Stimulated activated CD4-positive, alpha-beta T cell treated with anti-CD3 and anti-CD28 coated beads, Interleukin-12 subunit alpha, Interleukin-12 subunit beta, amount 100 ng/mL, for 4 hours (primary cell): Measurements from ENCODE around the gene ELOVL6.
"Not testable (repeated sequence)": the region's sequence is repeated elsewhere in the genome, so short reads cannot be mapped to it uniquely, and the experiment has no call there.

Experiments
- DNase-seq: peaks from one replicate; pipeline ENCODE4 v3.0.0-alpha.2; 2020

ELOVL6 gene

DNA sequence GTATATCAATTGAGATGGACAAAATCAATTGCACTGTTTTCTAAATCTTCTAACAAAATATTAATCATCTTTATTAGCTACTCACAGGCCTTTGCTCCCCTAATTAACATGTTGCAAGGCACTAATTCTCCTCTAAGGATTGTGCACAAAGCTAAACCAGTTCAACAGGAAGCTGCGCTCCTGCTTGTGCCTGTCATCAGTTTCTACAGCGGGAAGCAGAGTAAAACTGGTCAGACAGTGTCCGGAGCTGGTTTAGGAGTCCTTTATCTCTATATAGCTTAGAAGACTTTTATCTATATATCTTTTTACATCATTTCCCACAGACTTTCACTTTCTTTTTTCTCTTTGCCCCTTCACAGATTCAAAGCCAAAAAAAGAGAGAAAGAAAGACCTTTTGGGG is 79.1 kb downstream of the ELOVL6 start:
- no peak for DNase-seq

DNA sequence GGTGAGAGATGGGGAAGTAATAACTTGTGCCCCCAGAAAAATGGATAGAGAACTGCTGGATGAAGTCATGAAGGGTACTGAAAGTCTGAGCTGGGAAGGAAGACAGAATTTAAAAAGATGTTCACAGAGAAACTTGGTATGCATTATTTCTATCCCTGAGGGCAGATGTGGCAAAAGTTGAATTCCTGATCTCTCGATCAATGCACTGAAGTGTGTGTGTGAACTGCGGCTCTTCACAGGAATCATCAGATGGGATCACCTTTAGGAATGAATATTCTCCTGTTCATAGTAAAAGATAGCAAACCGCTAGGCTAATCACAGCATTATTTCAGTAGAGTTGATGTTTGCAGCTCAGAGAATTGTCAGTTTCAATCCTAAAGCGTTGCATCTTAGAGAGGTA is 86.4 kb downstream of the ELOVL6 start:
- DNase-seq: no peak

DNA sequence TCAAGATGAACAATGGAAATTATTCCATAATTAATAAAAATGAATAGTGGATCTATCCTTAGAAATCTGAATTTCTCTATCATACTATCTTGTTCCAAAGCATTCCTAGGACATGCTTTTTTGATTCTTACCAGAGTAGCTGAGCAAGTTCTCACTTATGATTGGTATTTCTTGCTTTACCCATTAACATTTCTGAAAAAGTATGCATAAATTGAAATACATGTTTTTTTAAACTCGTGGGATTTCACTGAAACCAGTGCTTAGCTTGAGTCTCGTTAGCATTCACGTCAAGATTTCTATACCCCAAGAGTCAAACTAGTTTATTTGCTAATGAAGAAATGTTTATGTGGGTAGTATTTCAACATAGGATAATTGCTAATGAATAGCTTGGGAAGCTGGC is 89.0 kb downstream of the ELOVL6 start:
- no peak for DNase-seq

DNA sequence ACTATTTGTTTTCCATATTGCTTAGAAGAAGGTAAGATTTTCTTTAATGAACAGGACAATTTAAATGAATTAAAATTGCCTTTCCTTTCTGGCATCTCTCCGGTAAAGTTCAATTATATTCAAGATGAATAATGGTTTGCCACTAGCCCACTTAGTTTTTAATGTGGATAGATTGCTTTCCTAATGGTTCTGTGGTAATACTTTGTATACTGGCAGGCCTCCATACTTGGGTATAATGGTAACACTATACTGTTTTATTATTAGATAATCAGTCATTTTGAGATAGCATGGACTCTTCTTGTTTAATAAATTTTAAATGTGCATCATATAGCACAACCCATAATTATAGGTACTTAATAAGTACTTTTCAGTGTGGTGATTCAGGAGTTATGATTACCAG is 89.5 kb downstream of the ELOVL6 start:
- DNase-seq: no peak

DNA sequence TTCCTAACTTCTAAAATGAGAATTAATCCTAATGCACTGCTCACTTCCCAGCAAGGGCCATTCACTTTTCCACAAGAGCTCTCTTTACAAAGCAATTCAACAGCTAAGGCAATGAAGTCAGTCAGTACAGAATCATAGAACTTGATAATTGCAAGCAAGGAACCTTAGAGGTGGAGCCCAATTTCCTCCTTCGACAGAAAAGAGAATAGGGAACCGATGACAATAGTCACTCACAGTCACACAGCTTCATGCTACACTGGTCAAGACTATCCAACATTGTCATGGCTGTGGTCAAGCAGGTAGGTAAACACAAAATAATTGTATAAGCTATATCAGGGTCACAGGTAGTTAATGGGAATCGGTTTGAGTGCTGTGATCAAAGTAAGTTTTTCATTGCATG is 90.0 kb downstream of the ELOVL6 start:
- no peak for DNase-seq

DNA sequence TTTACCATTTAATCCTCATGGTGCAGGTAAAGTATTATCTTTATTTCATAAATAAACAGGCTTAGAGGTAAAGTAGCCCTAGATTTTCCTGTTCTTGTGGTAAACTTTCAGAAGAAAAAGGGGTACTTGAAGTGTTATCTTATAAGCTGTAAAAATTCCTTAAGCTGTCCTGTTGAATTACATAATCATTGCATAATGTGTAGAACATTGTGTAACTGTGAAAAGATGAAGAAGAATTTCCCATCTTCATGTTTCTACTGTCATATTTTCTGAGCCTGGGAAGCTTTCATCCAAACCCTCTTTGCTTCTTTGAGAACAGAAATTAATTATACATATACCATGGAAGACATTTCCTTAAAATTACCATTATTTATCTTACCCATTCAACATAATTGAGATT is 90.5 kb downstream of the ELOVL6 start:
- DNase-seq: no peak

DNA sequence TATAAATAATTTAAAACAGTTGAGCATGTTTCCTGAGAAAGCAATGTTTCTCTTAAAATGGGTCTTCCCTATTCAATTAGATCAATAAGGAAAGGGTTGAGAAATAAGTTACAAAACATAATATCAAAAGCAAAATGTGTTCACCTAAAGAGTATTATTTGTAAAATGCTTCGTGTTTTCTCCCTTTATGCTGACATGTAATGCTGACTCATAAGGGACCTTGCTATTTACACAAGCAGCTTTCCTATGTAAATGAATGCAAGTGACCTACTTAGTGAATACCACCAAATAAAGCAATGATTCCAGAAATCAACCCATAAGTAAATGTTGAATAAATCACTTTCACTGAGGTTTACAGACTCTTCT is 91.5 kb downstream of the ELOVL6 start:
- no peak for DNase-seq

DNA sequence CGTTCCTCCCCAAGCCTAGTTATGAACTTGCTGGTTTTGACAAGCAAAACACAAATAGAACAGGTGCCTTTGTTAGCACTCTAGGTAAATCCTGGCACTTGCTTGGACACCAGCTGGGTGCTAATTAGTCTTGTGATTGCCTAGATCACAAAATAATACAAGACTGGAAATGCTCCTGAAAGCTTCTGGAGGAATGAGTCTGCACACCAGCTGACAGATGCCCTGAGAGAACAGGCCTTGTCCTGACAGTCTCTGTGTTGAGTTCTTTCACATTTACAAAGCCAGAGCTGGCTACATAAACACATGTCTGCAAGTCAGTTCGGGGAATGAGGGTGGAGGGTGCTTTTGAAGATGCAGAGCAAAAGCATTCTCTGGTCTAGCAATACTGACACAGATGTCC is 93.8 kb downstream of the ELOVL6 start:
- no peak for DNase-seq

DNA sequence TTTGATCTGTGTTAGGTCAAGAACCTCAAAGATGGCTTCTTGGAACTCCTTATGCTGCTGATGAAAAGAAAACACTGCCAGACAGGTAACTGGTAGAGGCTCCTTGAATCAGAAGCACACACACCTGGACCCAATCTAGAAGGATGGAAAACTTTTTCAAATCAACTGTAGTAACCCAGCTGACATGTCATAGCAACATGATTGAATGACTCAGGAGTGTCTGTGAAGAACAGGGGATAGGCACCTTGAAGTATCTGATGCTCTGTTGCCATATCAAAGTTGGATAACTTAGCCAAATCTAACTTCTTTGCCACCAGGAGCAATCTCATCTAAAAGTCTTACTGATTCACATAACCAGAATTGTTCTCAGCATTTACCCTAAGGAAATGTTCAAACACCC is 98.8 kb downstream of the ELOVL6 start:
- no peak for DNase-seq

DNA sequence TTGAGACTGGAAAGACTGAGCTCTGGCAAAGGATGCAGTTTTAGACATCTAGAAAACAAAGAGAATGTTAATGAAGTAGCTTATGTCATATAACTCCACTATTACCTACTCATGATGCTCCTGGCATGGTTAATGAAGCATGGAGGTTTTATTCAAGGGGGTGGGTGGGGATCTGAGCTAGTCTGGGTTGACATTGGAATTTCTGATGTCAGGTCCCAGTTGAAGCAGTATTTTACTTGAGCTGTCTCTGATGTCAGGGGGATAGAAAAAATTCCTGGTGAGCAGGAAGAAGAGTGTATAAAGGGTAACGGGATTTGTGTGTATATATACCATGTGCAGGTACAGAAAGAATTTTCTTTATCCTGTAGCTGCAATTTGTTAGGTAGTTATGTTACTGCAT is 102.0 kb downstream of the ELOVL6 start:
- no peak for DNase-seq

DNA sequence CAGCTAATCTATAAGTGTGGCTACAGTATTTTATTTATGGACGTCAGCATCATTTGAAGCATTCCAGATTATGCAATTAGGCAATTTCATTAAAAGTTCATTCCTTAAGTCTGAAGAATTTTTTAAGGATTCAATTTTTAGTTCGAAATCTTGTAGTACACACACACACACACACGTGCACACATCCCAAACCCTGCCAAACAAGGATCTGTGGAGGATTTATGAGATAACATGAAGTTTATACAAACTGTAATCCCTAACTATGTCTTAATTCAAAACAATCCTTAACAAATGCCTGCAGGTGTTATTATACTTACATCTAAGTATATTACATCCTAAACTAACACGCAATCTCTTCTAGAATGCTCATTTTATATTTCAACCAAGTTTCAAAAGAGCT is 105.8 kb downstream of the ELOVL6 start:
- DNase-seq: no peak

DNA sequence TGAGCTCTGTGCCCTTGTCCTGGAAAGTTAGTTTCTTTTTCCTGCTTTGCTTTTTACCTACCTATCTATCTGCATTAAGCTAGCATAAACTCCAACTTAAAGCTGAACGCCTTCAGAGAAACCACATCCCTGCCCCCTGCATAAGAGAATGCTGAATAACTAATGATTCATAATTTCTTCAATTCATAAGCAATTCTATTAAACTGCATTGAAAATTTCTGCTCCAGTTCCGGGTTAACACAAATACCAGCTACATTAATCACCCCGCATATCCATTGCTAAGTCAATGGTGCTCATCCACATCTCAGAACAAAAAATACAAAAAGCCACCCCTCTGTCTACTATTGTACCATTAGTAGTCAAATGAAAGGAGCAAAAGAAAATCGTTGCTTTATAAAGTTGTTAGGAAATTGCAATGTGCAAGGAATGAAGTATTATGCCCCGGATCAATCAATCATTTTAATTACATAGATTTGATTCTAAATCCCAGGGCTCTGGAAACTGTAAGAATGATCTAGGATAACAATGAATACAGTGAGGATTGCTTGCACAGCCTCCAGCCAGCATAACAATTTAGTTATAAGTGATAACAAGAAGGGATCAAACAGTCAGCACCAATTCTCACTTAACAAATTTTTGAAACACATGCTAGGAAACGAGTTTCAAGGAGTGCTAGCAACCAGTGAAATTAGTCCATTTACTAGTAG is 106.8 kb downstream of the ELOVL6 start:
- no peak for DNase-seq

DNA sequence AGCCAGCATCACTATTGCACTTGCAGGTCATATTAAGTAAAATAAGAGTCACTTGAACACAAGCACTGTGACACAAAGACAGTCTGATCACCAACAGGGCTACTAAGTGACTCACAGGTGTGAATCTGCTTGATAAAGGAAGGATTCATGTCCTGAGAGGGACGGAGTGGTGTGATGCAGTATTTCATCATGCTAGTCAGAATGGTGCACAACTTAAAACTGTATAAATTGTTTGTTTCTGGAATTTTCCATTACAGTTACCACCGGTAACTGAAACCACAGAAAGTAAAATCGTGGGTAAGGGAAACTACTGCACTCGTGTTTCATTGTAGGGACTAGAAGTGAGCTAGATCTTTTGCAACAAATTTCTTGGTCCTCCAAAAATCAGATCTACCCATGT is 109.7 kb downstream of the ELOVL6 start:
- no peak for DNase-seq

DNA sequence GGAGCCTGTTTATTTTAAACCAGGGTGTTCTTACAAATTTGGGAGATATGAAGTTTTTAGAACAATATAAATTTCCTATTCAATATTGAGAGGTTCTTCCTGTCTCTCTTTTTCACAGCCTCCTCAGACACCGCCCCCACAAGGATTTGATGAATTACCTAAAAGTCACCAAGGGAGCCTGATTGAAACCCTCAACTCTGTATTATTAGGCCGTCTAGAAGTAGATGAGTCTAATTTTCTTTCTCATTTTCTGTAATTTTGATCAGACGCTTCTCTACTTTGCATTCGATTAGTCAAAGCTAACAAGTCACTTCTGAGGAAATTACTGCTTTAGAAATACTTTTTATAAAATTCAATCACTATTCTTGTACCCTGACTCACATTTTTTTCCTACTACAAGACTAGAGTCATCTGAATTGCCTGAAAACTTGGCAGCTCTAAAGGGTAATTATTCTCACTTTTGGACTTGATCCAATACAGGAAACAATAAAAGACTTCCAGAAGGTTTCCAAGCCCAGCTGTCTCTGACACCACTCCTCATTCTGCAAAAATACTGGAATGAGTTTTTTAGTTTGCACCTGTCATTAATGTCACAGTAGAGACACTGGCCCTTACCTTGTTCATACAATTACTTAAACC is 111.2 kb downstream of the ELOVL6 start:
- no peak for DNase-seq

DNA sequence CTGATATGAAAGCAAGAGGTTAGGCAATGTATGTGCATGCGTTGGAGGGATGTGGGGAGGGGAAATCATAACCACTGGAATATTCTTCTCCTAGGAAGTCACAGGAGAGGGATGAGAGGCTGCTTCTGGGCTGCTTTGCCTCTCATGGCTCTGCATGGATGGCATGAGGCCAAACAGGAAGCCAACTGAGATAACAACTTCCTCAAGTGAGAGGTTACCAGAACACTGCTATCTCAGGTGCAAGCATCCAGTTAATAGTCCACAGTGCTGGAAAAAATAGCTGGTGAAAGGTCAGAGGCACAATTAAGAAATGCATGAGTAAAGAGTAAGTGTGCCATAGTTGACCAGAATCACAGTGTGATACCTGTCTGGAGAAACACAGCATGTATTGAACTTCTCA is 113.3 kb downstream of the ELOVL6 start:
- no peak for DNase-seq

DNA sequence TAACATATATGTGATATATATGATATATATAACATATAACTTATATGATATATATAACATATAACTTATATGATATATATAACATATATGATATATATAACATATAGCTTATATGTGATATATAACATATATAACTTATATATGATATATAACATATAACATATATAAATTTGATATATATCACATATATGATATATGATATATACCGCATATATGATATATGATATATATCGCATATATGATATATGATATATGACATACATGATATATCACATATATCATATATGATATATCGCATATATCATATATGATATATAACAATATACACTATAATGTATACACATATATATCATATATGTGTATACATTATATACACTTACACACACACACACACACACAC is 114.3 kb downstream of the ELOVL6 start:
- no peak for DNase-seq

DNA sequence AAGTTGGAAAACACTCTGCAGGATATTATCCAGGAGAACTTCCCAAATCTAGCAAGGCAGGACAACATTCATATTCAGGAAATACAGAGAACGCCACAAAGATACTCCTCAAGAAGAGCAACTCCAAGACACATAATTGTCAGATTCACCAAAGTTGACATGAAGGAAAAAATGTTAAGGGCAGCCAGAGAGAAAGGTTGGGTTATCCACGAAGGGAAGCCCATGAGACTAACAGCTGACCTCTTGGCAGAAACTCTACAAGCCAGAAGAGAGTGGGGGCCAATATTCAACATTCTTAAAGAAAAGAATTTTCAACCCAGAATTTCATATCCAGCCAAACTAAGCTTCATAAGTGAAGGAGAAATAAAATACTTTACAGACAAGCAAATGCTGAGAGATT is 120.3 kb downstream of the ELOVL6 start:
- DNase-seq: not testable (repeated sequence)

DNA sequence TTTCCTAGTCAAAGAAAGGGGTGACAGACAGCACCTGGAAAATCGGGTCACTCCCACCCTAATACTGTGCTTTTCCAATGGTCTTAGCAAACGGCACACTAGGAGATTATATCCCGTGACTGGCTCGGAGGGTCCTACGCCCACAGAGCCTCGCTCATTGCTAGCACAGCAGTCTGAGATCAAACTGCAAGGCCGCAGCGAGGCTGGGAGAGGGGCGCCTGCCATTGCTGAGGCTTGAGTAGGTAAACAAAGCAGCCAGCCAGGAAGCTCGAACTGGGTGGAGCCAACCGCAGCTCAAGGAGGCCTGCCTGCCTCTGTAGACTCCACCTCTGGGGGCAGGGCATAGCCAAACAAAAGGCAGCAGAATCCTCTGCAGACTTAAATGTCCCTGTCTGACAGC is 121.6 kb downstream of the ELOVL6 start:
- not testable (repeated sequence) for DNase-seq

DNA sequence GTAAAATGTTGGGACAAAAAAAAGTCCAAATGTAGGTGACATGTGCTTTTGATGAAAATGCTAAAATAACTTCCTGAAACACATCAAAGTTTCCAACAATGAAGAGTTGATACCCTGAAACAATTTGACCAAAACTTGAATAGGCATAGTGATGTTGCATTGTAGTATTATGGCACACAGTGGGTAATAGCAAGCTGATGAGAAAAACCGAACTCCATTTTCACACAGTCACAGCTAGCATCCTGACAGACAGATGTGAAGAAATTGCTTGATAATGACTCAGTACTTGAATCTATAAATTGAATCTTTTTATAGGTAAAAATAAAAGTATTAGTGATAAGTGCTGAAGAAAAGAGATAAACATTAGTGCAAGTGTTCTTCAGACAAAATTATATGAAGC is 122.5 kb downstream of the ELOVL6 start:
- no peak for DNase-seq

DNA sequence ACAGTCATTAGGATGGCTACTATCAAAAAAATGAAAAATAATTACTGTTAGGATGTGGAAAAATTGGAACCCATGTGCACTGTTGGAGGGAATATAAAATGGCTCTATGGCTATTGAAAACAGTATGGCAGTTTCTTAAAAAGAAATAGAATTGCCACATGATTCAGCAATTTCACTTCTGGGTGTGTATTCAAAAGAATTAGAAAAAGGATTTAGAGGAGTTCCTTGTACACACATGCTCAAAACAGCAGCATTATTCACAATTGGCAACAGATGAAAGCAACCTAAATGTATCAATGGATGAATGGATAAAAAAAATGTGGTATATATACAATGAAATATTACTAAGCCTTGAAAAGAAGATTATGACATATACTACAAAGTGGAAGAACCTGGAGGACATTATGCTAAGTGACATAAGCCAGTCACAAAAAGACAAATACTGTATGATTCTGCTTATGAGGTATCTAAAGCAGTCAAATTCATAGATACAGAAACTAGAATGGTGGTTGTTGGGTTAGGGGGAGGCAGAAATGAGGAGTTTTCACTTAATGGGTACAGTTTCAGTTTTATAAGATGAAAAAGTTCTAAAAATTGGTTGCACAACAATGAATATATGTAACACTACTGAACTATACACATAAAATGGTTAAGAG is 123.2 kb downstream of the ELOVL6 start:
- no peak for DNase-seq

DNA sequence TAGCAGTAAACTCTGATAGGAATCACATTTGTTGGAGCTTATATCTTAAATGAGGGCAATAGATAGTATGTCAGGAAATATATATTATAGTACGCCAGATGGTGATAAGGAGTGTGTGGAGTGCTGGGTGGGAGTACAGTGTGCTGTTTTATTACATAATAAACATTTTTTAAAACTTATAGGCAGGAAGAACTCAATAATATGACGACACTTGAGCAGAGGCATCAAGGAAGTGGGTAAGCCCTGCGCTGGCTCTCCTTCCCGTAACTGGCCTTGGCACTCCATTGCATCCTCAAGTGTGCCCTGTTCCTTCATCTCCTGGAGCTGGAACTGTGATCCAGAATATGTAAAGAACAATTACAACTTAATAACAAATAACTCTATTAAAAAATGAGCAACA is 123.8 kb downstream of the ELOVL6 start:
- no peak for DNase-seq

DNA sequence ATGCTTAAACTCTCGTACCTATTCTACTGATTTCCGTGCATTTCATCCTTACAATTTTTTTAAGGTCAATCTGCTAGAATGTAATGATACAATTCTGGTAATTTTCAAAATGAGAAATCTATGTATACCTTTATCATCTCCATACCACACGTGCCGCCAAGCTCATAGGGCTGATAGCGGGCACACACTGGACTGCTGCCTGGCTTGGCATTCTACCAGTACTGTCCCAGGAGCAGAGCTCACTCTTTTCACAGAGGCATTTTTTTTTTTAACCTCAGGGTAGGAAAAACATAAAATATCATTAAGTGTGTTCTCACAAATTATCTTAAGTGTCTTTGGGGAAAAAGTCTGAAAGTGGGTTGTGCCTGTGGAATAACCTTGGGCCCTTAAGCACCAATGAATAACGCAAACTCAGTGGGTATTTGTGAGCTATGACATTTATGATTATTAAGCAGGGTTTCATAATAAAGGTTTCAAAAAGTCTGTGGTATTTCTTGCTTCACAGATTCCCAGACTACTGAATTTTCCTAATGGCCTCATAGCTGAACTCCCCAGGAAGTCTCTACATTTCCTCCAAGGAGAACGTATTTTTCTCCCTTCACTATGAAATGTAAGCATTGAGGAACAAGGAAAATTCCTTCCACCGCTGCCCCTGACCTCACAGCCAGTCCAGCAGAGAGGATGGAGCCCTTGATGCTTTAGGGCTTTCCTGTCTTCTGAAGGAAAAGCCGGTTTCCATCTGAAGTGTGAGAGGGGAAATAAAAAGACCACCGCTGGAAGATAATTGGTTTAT is 125.2 kb downstream of the ELOVL6 start:
- no peak for DNase-seq

DNA sequence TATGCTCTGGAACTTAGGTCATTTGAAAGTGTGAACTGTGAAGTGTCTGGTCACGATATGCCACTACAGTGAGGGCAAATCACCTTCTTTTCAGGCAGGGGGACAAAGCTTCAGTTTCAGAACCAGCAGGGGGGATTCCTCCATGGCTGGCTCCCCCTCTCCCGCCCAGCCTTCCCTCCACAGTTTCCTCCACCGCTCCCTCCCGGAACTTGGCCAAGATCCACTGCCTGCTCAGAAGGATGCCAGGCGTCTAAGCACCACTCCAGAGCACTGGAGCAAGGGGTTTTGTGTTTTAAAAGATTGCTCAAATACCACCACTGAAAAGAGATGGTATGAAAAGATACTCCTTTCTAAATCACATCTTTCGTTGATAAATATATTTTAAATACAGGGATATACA is 126.9 kb downstream of the ELOVL6 start:
- no peak for DNase-seq

DNA sequence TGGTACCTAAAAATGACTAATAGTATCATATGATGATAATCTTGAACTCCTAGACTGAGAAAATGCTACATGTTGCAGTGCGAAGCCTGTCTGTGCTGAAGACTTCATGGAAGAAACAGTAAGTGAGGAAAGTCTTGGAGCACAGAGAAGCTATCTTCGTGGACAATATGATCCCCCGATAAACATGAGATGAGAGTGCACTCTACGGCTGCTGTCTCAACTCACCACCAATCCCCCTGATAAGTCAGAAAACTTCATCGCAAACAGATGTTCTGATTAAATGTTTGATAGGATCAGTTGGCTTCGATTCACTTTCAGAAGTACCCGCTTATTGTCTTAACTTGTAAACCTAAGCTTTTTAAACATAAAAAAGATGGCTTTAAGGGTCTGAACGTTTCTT is 130.2 kb downstream of the ELOVL6 start:
- DNase-seq: no peak
